SK-N-SH treated with all-trans-retinoic acid at 6 μM for 48 hours (cell line): Measurements from ENCODE around the gene CTRB2.

ENCODE experiments used
- ARNTL ChIP-seq: fragments of 450-650 bp; formaldehyde crosslinking; IDR thresholded peaks from 2 replicates; pipeline ENCODE4 v1.5.0; 2020; ENCODE audit warnings: low read depth, mild to moderate bottlenecking, moderate library complexity, borderline replicate concordance
- GLIS3 ChIP-seq: fragments of 250-450 bp; sonication (Bioruptor Pico); IDR thresholded peaks from 2 replicates; pipeline ENCODE4 v1.5.0; 2020; ENCODE audit warnings: mild to moderate bottlenecking, moderate library complexity
- ISL1 ChIP-seq: fragments of 250-450 bp; sonication (Bioruptor Pico); IDR thresholded peaks from 2 replicates; pipeline ENCODE4 v2.1.2; 2022; ENCODE audit warnings: mild to moderate bottlenecking, moderate library complexity
- OSR1 ChIP-seq: fragments of 250-450 bp; sonication (Bioruptor Pico); IDR thresholded peaks from 2 replicates; pipeline ENCODE4 v1.8.0; 2022; ENCODE audit warnings: moderate library complexity, mild to moderate bottlenecking, inconsistent platforms
- PPARA ChIP-seq: fragments of 250-450 bp; sonication (Bioruptor Pico); IDR thresholded peaks from 2 replicates; pipeline ENCODE4 v1.5.0; 2020; ENCODE audit warnings: mild to moderate bottlenecking, borderline replicate concordance
- RARB ChIP-seq: fragments of 250-450 bp; sonication (Bioruptor Pico); IDR thresholded peaks from 2 replicates; pipeline ENCODE4 v1.8.0; 2021; ENCODE audit warnings: mild to moderate bottlenecking, moderate library complexity
- TCF4 ChIP-seq: fragments of 250-450 bp; sonication (Bioruptor Pico); IDR thresholded peaks from 2 replicates; pipeline ENCODE4 v1.8.0; 2021; ENCODE audit warnings: mild to moderate bottlenecking, moderate library complexity, borderline replicate concordance
- ZC3H10 ChIP-seq: fragments of 250-450 bp; sonication (Bioruptor Pico); IDR thresholded peaks from 2 replicates; pipeline ENCODE4 v1.5.1; 2021; ENCODE audit warnings: mild to moderate bottlenecking, moderate library complexity
- ZFP3 ChIP-seq: fragments of 250-450 bp; sonication (Bioruptor Pico); IDR thresholded peaks from 2 replicates; pipeline ENCODE4 v1.5.0; 2020; ENCODE audit warnings: mild to moderate bottlenecking, moderate library complexity
- ZFP30 ChIP-seq: fragments of 450-650 bp; formaldehyde crosslinking; IDR thresholded peaks from 2 replicates; pipeline ENCODE4 v1.5.0; 2022; ENCODE audit warnings: mild to moderate bottlenecking, moderate library complexity
- ZNF8 ChIP-seq: fragments of 450-650 bp; formaldehyde crosslinking; IDR thresholded peaks from 2 replicates; pipeline ENCODE4 v1.5.0; 2020; ENCODE audit warnings: mild to moderate bottlenecking, moderate library complexity
- TF ChIP-seq, protein P1 (sequence below): fragments of 250-450 bp; sonication (Bioruptor Pico); IDR thresholded peaks from 2 replicates; pipeline ENCODE4 v1.8.0; 2020; ENCODE audit warnings: mild to moderate bottlenecking, moderate library complexity, borderline replicate concordance
- TF ChIP-seq, protein P2 (sequence below): fragments of 250-450 bp; sonication (Bioruptor Pico); IDR thresholded peaks from 2 replicates; pipeline ENCODE4 v1.5.0; 2020; ENCODE audit warnings: mild to moderate bottlenecking, moderate library complexity

DNA sequence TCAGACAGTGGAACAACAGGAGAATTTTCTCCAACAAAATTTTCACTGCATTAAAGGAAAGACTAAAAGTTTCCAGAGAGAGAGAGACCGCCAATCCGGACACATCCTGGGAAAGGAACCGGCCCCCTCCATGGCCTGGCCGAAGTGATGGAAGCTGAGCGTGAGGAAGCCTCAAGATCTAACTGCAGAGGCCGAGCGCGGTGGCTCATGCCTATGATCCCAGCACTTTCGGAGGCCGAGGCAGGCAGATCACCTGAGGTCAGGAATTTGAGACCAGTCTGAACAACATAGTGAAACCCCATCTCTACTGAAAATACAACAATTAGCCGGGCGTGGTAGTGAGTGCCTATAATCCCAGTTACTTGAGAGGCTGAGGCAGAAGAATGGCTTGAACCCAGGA, 3.9 kb downstream of the CTRB2 start:
- TF ChIP-seq, protein P1, sequence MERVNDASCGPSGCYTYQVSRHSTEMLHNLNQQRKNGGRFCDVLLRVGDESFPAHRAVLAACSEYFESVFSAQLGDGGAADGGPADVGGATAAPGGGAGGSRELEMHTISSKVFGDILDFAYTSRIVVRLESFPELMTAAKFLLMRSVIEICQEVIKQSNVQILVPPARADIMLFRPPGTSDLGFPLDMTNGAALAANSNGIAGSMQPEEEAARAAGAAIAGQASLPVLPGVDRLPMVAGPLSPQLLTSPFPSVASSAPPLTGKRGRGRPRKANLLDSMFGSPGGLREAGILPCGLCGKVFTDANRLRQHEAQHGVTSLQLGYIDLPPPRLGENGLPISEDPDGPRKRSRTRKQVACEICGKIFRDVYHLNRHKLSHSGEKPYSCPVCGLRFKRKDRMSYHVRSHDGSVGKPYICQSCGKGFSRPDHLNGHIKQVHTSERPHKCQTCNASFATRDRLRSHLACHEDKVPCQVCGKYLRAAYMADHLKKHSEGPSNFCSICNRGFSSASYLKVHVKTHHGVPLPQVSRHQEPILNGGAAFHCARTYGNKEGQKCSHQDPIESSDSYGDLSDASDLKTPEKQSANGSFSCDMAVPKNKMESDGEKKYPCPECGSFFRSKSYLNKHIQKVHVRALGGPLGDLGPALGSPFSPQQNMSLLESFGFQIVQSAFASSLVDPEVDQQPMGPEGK (CRISPR knock-in tag) = no peak
- TF ChIP-seq ZFP3 (CRISPR knock-in tag) = no peak
- no peak for TF ChIP-seq ARNTL
- no peak for TF ChIP-seq ZNF8 (CRISPR knock-in tag)
- no peak for TF ChIP-seq OSR1 (CRISPR knock-in tag)
- no peak for TF ChIP-seq RARB (CRISPR knock-in tag)
- TF ChIP-seq TCF4 = no peak
- no peak for TF ChIP-seq ZC3H10 (CRISPR knock-in tag)
- TF ChIP-seq GLIS3 (CRISPR knock-in tag) = no peak
- TF ChIP-seq, protein P2, sequence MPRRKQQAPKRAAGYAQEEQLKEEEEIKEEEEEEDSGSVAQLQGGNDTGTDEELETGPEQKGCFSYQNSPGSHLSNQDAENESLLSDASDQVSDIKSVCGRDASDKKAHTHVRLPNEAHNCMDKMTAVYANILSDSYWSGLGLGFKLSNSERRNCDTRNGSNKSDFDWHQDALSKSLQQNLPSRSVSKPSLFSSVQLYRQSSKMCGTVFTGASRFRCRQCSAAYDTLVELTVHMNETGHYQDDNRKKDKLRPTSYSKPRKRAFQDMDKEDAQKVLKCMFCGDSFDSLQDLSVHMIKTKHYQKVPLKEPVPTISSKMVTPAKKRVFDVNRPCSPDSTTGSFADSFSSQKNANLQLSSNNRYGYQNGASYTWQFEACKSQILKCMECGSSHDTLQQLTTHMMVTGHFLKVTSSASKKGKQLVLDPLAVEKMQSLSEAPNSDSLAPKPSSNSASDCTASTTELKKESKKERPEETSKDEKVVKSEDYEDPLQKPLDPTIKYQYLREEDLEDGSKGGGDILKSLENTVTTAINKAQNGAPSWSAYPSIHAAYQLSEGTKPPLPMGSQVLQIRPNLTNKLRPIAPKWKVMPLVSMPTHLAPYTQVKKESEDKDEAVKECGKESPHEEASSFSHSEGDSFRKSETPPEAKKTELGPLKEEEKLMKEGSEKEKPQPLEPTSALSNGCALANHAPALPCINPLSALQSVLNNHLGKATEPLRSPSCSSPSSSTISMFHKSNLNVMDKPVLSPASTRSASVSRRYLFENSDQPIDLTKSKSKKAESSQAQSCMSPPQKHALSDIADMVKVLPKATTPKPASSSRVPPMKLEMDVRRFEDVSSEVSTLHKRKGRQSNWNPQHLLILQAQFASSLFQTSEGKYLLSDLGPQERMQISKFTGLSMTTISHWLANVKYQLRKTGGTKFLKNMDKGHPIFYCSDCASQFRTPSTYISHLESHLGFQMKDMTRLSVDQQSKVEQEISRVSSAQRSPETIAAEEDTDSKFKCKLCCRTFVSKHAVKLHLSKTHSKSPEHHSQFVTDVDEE (CRISPR knock-in tag) = no peak
- TF ChIP-seq ZFP30 (CRISPR knock-in tag) = no peak
- no peak for TF ChIP-seq PPARA
- TF ChIP-seq ISL1 (CRISPR knock-in tag) = no peak
